HL-60/S4 treated with phorbol 12-myristate 13-acetate at 8.2 ng/mL for 4 days and 3 days (cell line): ENCODE measurements around the gene TMOD2.

Experiments
- in situ Hi-C: fragments of 300-500 bp; cut with MboI; formaldehyde crosslinking; loops from 2 replicates; pipeline ENCODE4 v1.15.0; 2022; ENCODE audit warnings: low sequenced_read_pairs

The TMOD2 gene

GRCh38 chr15:51735228-51736010 is 16.0 kb upstream of the TMOD2 start:
- in situ Hi-C loops, result no loop called here

GRCh38 chr15:51736069-51736468 is 15.3 kb upstream of the TMOD2 start:
- in situ Hi-C loops, result no loop called here

GRCh38 chr15:51736751-51737521 is 14.5 kb upstream of the TMOD2 start:
- in situ Hi-C loops, result no loop called here

GRCh38 chr15:51737522-51738305 is 13.7 kb upstream of the TMOD2 start, which contains the start of gene LYSMD2:
TSS of gene LYSMD2 (minus strand) at chr15:51737655. CDS start at chr15:51737622, 33 bp downstream.
- in situ Hi-C loops, result no loop called here

GRCh38 chr15:51738553-51738952 is 12.8 kb upstream of the TMOD2 start:
- in situ Hi-C loops, result no loop called here

- in situ Hi-C loops, result no loop called here
Measured at GRCh38 chr15:51739061-51739712, 12.2 kb upstream of the TMOD2 start.

- in situ Hi-C loops, result no loop called here
Measured at GRCh38 chr15:51749307-51749706, 2.1 kb upstream of the TMOD2 start.

GRCh38 chr15:51750186-51750585 is 1.2 kb upstream of the TMOD2 start:
- in situ Hi-C loops, result no loop called here

GRCh38 chr15:51751697-51752683 is 593 bp downstream of the TMOD2 start:
- in situ Hi-C loops, result no loop called here

GRCh38 chr15:51752888-51753287 is 1.5 kb downstream of the TMOD2 start:
- in situ Hi-C loops, result no loop called here

- in situ Hi-C loops, result no loop called here
Measured at GRCh38 chr15:51754267-51754666, 2.9 kb downstream of the TMOD2 start.

- in situ Hi-C loops, result no loop called here
Measured at GRCh38 chr15:51755790-51756189, 4.4 kb downstream of the TMOD2 start.

GRCh38 chr15:51756482-51756881 is 5.1 kb downstream of the TMOD2 start:
- in situ Hi-C loops, result no loop called here

- in situ Hi-C loops, result no loop called here
Measured at GRCh38 chr15:51757450-51757849, 6.1 kb downstream of the TMOD2 start.

- in situ Hi-C loops, result no loop called here
Measured at GRCh38 chr15:51758645-51759044, 7.2 kb downstream of the TMOD2 start.

- in situ Hi-C loops, result no loop called here
Measured at GRCh38 chr15:51759557-51760070, 8.2 kb downstream of the TMOD2 start.

- in situ Hi-C loops, result no loop called here
Measured at GRCh38 chr15:51760805-51761204, 9.4 kb downstream of the TMOD2 start.

- in situ Hi-C loops, result no loop called here
Measured at GRCh38 chr15:51765751-51766150, 14.4 kb downstream of the TMOD2 start.

- in situ Hi-C loops, result no loop called here
Measured at GRCh38 chr15:51766341-51766740, 14.9 kb downstream of the TMOD2 start.
